ENCODE data around the gene ZNF32.

The ZNF32 gene

GRCh38 chr10:43648398-43649184, at the start of gene ZNF32:
Gene ZNF32 (minus strand): TSS chr10:43648881. CDS start chr10:43646133, 2,748 bp downstream.
- Mint-ChIP-seq H3K36me3 (ENCODE audit: low read depth) (peaks cover 39% of the 10 kb centered on the region), H3K4me1 (ENCODE audit: low read depth) (peaks cover 8% of the 10 kb centered on the region), H3K27me3 (ENCODE audit: low read depth) (peaks cover 10% of the 10 kb centered on the region), H3K4me3 (peak within 1 kb of the TSS; percentile 91), H3K9me3 (peaks cover 38% of the 10 kb centered on the region), H3K27ac (peak within 1 kb of the TSS; percentile 87)
- peak; percentile 82 for DNase-seq (ENCODE audit: low spot score)

GRCh38 chr10:43698156-43698555, 49.5 kb upstream of the ZNF32 start:
- no peaks in the 10 kb centered on the region for H3K4me1 Mint-ChIP-seq (ENCODE audit: low read depth)
- no peak overlapping the region for H3K27ac Mint-ChIP-seq
- no peaks in the 10 kb centered on the region for H3K36me3 Mint-ChIP-seq (ENCODE audit: low read depth)
- no peaks in the 10 kb centered on the region for H3K9me3 Mint-ChIP-seq
- no peak overlapping the region for H3K4me3 Mint-ChIP-seq
- DNase-seq (ENCODE audit: low spot score) = no peak
- peaks cover 1% of the 10 kb centered on the region for H3K27me3 Mint-ChIP-seq (ENCODE audit: low read depth)

DNA sequence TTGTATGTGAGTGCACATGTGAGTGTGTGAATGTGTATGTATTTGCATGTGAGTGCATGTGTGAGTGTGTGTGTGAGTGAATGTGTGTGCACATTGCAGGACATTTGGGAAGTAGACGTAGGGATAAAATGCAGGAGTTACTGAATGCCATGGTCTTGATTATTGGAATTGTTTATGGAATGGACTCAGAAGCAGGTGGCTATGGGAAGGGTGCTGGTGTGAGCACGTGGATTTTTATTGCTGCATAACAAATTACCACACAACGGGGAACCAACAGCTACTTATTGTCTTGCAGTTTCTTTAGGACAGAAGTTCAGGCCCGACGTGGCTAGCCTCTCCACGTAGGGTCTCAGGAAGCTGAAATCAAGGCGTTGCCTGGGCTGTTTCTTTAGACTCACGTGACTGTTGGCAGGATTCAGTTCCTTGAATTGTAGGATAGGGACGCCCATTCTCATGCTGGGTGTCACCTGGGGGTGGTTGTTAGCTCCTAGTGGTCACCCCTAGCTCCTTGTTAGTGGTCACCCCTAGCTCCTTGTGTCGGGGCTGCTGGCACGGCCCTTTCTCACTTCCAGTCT, 48.3 kb upstream of the ZNF32 start:
- Mint-ChIP-seq H3K9me3 (no peaks in the 10 kb centered on the region), H3K36me3 (ENCODE audit: low read depth) (no peaks in the 10 kb centered on the region), H3K27ac (no peak overlapping the region), H3K27me3 (ENCODE audit: low read depth) (peaks cover 12% of the 10 kb centered on the region), H3K4me3 (no peak overlapping the region), H3K4me1 (ENCODE audit: low read depth) (no peaks in the 10 kb centered on the region)
- no peak for DNase-seq (ENCODE audit: low spot score)

DNA sequence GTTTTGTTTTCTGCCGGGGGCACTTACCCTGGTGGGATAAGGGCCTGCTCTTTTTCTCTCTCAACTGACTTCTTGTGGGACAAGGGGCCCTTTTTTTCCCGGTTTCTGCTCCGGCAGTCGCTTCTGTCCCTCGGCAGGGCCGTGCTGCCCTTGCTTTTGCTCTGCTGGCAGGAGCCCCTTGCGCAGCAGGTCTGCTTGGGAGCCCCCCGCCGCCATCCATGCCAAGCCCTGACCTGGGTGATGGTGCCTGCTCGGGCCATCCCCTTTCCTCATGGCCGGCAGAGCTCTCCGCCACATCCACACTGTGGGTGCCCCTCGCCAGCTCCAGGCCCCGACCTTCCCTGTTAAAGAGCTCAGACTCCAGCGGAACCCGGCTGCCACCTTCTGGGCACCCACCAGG, 47.0 kb upstream of the ZNF32 start:
- H3K9me3 Mint-ChIP-seq = no peaks in the 10 kb centered on the region
- no peak overlapping the region for H3K4me3 Mint-ChIP-seq
- peaks cover 20% of the 10 kb centered on the region for H3K27me3 Mint-ChIP-seq (ENCODE audit: low read depth)
- no peak for DNase-seq (ENCODE audit: low spot score)
- no peaks in the 10 kb centered on the region for H3K36me3 Mint-ChIP-seq (ENCODE audit: low read depth)
- H3K4me1 Mint-ChIP-seq (ENCODE audit: low read depth) = no peaks in the 10 kb centered on the region
- no peak overlapping the region for H3K27ac Mint-ChIP-seq

DNA sequence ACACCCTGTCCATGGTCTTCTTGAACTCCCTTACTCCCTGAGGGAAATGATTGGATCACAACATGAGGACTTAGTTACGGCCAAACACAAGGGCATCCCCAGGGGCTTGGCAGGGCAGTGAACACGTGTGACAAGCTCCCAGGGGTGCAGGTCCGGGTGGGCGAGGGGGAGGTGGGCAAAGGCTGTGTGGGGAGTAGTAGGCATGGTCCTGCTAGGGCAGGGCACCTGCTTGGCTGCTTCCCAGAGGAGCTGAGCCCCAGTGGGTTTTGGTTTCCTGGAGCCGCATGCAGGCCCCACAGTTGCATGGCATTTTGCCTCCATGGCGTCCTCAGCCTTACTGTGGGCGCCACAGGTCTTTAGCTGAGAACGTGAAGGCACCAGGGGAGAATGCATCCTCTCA, 46.6 kb upstream of the ZNF32 start:
- Mint-ChIP-seq H3K27ac (no peak overlapping the region), H3K4me1 (ENCODE audit: low read depth) (no peaks in the 10 kb centered on the region), H3K27me3 (ENCODE audit: low read depth) (peaks cover 20% of the 10 kb centered on the region), H3K4me3 (no peak overlapping the region), H3K36me3 (ENCODE audit: low read depth) (no peaks in the 10 kb centered on the region), H3K9me3 (no peaks in the 10 kb centered on the region)
- no peak for DNase-seq (ENCODE audit: low spot score)

DNA sequence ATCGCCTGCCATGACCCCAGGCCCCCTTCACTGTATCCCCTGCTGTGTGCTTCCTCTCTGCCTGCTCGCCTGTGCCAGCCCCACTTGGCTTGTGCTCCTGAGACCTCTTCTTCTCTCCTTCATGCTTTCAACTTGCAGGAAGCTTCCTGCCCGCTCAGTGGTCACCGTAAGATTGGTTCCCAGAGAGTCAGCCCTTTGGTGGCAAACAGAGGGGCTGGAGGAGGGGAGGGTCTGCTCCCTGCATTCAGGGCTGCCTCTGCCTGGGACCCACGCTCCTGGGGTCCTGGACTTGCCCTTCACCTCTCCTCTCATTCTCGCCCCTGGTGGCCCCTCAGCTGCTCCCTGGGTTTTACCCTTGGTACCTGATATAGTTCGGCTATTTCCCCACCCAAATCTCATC, 45.8 kb upstream of the ZNF32 start:
- no peaks in the 10 kb centered on the region for H3K9me3 Mint-ChIP-seq

GRCh38 chr10:43693602-43694001, 44.9 kb upstream of the ZNF32 start:
- H3K27me3 Mint-ChIP-seq (ENCODE audit: low read depth) = peaks cover 25% of the 10 kb centered on the region
- H3K27ac Mint-ChIP-seq = no peak overlapping the region
- DNase-seq (ENCODE audit: low spot score) = no peak
- H3K9me3 Mint-ChIP-seq = no peaks in the 10 kb centered on the region
- no peaks in the 10 kb centered on the region for H3K36me3 Mint-ChIP-seq (ENCODE audit: low read depth)
- no peaks in the 10 kb centered on the region for H3K4me1 Mint-ChIP-seq (ENCODE audit: low read depth)
- H3K4me3 Mint-ChIP-seq = no peak overlapping the region

More for the DNA sequence above, 45.8 kb upstream of the ZNF32 start:
- no peak overlapping the region for H3K4me3 Mint-ChIP-seq
- DNase-seq (ENCODE audit: low spot score) = no peak
- H3K36me3 Mint-ChIP-seq (ENCODE audit: low read depth) = no peaks in the 10 kb centered on the region
- H3K27me3 Mint-ChIP-seq (ENCODE audit: low read depth) = peaks cover 22% of the 10 kb centered on the region
- H3K27ac Mint-ChIP-seq = no peak overlapping the region
- H3K4me1 Mint-ChIP-seq (ENCODE audit: low read depth) = no peaks in the 10 kb centered on the region

DNA sequence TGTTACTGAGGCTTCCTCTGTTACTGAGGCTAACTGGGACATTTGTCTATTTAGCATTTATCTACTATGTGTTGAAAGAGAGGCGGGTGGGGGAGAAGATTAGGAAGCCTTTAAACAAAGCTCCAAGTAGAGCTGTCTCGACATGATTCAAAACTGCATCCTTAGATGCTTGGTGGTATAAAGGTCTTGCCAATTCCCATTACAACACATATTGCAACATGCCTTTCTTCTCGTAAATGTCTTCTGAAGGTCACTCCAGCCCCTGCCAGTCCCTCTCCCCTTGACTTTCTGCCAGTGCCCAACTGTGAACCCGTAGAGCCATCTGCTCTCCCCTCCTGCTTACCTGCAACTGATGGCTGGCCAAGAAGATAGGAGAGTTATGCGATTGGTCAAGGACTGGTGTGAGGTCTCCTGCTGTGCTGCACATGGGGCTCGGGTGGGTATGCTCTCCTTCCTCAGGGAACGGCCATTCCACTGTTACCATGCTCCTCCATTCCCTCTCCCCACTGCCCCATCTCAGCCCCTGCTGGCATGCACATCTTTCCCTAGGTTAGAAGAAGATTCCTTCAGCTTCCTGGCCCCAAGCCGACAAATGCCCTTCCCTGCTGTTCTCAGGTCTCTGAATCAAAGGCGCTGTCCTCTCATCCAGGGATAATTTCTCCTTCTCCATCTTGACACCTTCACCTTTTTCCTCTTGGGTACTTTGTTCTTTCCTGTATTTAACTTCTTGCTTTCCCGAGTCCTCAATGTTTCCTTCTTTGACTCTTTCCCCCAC, 43.6 kb upstream of the ZNF32 start:
- H3K27me3 Mint-ChIP-seq (ENCODE audit: low read depth) = peaks cover 33% of the 10 kb centered on the region
- no peaks in the 10 kb centered on the region for H3K36me3 Mint-ChIP-seq (ENCODE audit: low read depth)
- H3K4me1 Mint-ChIP-seq (ENCODE audit: low read depth) = no peaks in the 10 kb centered on the region
- no peak overlapping the region for H3K4me3 Mint-ChIP-seq
- H3K9me3 Mint-ChIP-seq = no peaks in the 10 kb centered on the region
- no peak for DNase-seq (ENCODE audit: low spot score)
- H3K27ac Mint-ChIP-seq = no peak overlapping the region

DNA sequence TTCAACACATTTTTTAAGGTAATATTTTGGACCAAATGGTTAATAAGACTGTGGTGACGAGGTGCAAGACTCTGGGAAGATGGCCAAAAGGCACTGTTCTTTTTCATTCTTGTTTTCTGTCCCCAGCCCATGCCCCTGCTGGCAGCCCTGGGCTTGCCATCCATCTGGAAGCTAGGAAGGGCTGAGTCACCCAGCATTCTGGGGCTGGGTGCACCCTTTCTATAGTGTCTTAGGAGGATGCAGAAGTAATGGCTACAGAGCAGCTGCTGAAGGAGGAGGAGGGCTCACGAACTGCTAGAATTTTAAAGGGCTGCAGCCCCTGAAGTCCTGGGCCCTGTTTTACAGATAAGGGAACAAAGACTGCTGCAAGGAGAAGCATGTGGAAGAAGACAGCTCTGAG, 42.8 kb upstream of the ZNF32 start:
- Mint-ChIP-seq H3K27me3 (ENCODE audit: low read depth) (peaks cover 33% of the 10 kb centered on the region), H3K9me3 (no peaks in the 10 kb centered on the region)

DNA sequence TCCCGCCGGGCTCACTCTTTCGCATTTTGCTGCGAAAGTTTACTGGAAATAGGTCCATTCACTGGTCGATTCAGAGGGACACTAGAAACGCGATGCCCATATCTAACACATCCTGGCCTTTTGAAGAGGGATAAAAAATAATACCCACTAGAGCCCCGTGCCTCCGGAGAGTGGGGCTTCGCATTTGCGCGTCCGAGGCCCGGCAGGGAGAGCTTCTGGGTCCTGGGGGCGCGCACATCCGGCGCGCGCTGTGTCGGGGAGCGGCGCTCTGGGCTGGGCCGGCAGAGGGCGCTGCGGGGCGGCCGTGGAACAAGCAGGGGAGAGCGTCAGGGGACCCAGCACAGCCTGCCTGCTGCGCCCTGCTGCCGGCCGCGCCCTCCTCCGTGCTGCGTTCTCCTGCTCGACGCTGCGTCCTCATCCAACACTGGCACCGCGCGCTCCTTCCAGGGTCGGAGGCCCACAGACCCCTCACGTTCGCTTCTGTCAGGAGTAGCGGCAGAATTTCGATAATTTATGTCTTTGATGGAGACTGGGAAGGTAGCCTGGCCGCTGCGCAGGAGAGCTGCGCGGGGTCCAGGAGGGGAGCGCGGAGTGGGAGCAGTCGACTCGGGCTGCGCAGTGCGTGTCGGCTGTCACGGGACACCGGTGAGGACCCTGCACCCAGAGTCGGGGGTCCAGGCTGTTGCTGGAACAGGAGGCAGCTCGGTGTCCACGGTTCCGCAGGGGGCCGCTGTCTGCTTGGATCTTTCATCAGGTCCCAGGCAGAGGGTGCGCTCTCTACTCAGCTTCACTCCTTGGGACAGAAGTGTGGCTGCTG, 41.5 kb upstream of the ZNF32 start:
- H3K4me1 Mint-ChIP-seq (ENCODE audit: low read depth) = no peaks in the 10 kb centered on the region
- peak; percentile 83 for DNase-seq (ENCODE audit: low spot score)
- peaks cover 33% of the 10 kb centered on the region for H3K27me3 Mint-ChIP-seq (ENCODE audit: low read depth)
- peak overlapping the region; percentile 67 for H3K27ac Mint-ChIP-seq
- no peaks in the 10 kb centered on the region for H3K36me3 Mint-ChIP-seq (ENCODE audit: low read depth)
- H3K9me3 Mint-ChIP-seq = no peaks in the 10 kb centered on the region
- peak overlapping the region; percentile 90 for H3K4me3 Mint-ChIP-seq

More for the DNA sequence above, 42.8 kb upstream of the ZNF32 start:
- H3K4me1 Mint-ChIP-seq (ENCODE audit: low read depth) = no peaks in the 10 kb centered on the region
- no peak overlapping the region for H3K27ac Mint-ChIP-seq
- DNase-seq (ENCODE audit: low spot score) = no peak
- H3K4me3 Mint-ChIP-seq = no peak overlapping the region
- H3K36me3 Mint-ChIP-seq (ENCODE audit: low read depth) = no peaks in the 10 kb centered on the region

- peak overlapping the region; percentile 90 for H3K4me3 Mint-ChIP-seq
- DNase-seq (ENCODE audit: low spot score) = peak; percentile 37
- H3K9me3 Mint-ChIP-seq = no peaks in the 10 kb centered on the region
- H3K36me3 Mint-ChIP-seq (ENCODE audit: low read depth) = no peaks in the 10 kb centered on the region
- H3K4me1 Mint-ChIP-seq (ENCODE audit: low read depth) = no peaks in the 10 kb centered on the region
- H3K27ac Mint-ChIP-seq = peak overlapping the region; percentile 67
- peaks cover 33% of the 10 kb centered on the region for H3K27me3 Mint-ChIP-seq (ENCODE audit: low read depth)
Measured at GRCh38 chr10:43689618-43689954, 40.9 kb upstream of the ZNF32 start.

DNA sequence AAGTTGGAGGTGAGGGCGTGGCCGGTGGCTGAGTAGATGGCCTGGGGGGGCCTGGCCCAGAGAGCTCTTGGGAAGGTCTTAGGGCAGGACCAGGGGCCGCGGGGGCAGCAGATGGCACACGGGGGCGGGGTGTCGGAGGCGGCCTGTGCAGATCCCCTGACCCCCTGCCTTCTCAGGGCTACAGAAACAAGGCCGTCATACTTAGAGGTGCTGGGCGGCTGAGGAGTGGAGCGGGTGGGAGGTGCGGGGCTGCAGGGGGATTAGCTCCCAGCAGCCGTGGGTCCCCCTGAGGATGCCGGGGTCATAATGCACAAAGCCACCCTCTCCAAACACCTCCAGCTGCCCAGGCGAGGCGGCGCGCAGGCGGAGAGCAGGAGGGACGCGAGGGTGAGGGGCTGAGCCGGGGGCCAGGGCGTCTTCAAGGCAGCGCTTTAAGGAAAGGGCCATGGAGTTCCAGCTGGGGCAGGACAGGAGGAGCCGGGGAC, 40.4 kb upstream of the ZNF32 start:
- Mint-ChIP-seq H3K27me3 (ENCODE audit: low read depth) (peaks cover 33% of the 10 kb centered on the region), H3K4me1 (ENCODE audit: low read depth) (no peaks in the 10 kb centered on the region), H3K4me3 (peak overlapping the region; percentile 90), H3K36me3 (ENCODE audit: low read depth) (no peaks in the 10 kb centered on the region), H3K9me3 (no peaks in the 10 kb centered on the region), H3K27ac (no peak overlapping the region)
- DNase-seq (ENCODE audit: low spot score) = no peak

- DNase-seq (ENCODE audit: low spot score) = no peak
- H3K36me3 Mint-ChIP-seq (ENCODE audit: low read depth) = no peaks in the 10 kb centered on the region
- H3K4me1 Mint-ChIP-seq (ENCODE audit: low read depth) = peaks cover 2% of the 10 kb centered on the region
- no peaks in the 10 kb centered on the region for H3K9me3 Mint-ChIP-seq
- peaks cover 36% of the 10 kb centered on the region for H3K27me3 Mint-ChIP-seq (ENCODE audit: low read depth)
- H3K27ac Mint-ChIP-seq = no peak overlapping the region
- peak overlapping the region; percentile 52 for H3K4me3 Mint-ChIP-seq
Measured at GRCh38 chr10:43688348-43688892, 39.7 kb upstream of the ZNF32 start.

Data from T-helper 2 cell treated with Interferon-gamma antibody and Interleukin-4, amounts not matched to agents 5 μg/mL and 100 μg/mL, for 36 hours (primary cell).